ENCODE results near the gene STOM. TPM values are rescaled to one million over a fixed set of nuclear protein-coding genes. Genes with fewer than 3 reads are reported as not detected.

The STOM gene
- total and polyA plus RNA-seq, 10 of the 15 experiments (the other 5 are each of a cell fraction or from before 2014, with no cell fraction given), result 6.7 to 47.4 (median 39.8) TPM

GRCh38 chr9:121316378-121316777, 53.7 kb downstream of the STOM start:
- in situ Hi-C loops (cut with MboI) (loop anchor here (5.0 kb wide), 2 partner anchors 81 to 99 kb away; no protein-coding TSS in a partner anchor), intact Hi-C loops (cut with micrococcal nuclease; ENCODE audit: unreplicated experiment) (no loop called here)
- H3K4me3 ChIP-seq, result no peak overlapping the region
- CTCF ChIA-PET, result interaction anchor here (0.6 to 10.7 kb wide), 11 partner anchors 23 to 331 kb away, joined by 3 to 318 read pairs (median 3); no protein-coding TSS in a partner anchor
- BruUV-seq (replicated peaks), result no TSS peak
- no peaks in the 10 kb centered on the region for H4K20me1 ChIP-seq (ENCODE audit: control insufficient read depth, insufficient read depth)
- no peak for ATAC-seq
- POLR2A ChIA-PET, result no interaction called here
- H3K9me3 ChIP-seq (replicated peaks; ENCODE audit: control insufficient read depth, insufficient read depth, low read length), result no peaks in the 10 kb centered on the region
- RAD21 ChIA-PET (ENCODE audit: unreplicated experiment), result interaction anchor here (0.7 to 6.0 kb wide), 4 partner anchors 53 to 103 kb away, joined by 3 to 106 read pairs (median 11); no protein-coding TSS in a partner anchor
- no peaks in the 10 kb centered on the region for H3K27me3 ChIP-seq (replicated peaks in 1 of 2; ENCODE audit: control insufficient read depth in 2 of 2, insufficient read depth in 2 of 2, low read length in 1 of 2)
- H3K36me3 ChIP-seq (ENCODE audit: control insufficient read depth in 2 of 2, insufficient read depth in 2 of 2, low read length in 1 of 2), result no peaks in the 10 kb centered on the region; a peak in 1 of 4 replicates
- H3K4me1 ChIP-seq (ENCODE audit: control insufficient read depth, insufficient read depth, low read length), result no peaks in the 10 kb centered on the region
- DNase-seq (ENCODE audit: low read depth, low spot score), result no peak
- no peak overlapping the region for H3K9ac ChIP-seq (ENCODE audit: control insufficient read depth, insufficient read depth, low read length)
- no peak overlapping the region for H2AFZ ChIP-seq (ENCODE audit: control insufficient read depth, low read depth, low read length)
- SMC1A ChIA-PET (ENCODE audit: uncharacterized antibody, unreplicated experiment), result interaction anchor here (0.7 to 9.5 kb wide), 7 partner anchors 11 to 331 kb away, joined by 3 to 147 read pairs (median 4); no protein-coding TSS in a partner anchor
- FAIRE-seq, result no peak
- no peaks in the 10 kb centered on the region for H3K79me2 ChIP-seq (ENCODE audit: control insufficient read depth, insufficient read depth, low read length)
- 91% methylated on average over 6 of the region's 6 CpGs for WGBS (ENCODE audit: insufficient coverage, insufficient replicate concordance, low lambda C conversion rate, missing lambda C conversion rate)
- H3K4me2 ChIP-seq (ENCODE audit: control insufficient read depth, insufficient read depth), result no peak overlapping the region
- no peak overlapping the region for H3K27ac ChIP-seq (ENCODE audit: control insufficient read depth, insufficient read depth)
- TF ChIP-seq RFX5 (IDR thresholded peaks at IDR 0.05; ENCODE audit: low read depth, low read length) (no peak), TCF3 (IDR thresholded peaks at IDR 0.05; ENCODE audit: borderline replicate concordance, insufficient read depth, low read depth, low read length) (no peak), ZNF274 (IDR thresholded peaks at IDR 0.05; ENCODE audit: insufficient read depth, insufficient read length) (no peak), TBL1XR1 (IDR thresholded peaks at IDR 0.05; ENCODE audit: low read depth, low read length) (no peak), KDM1A (IDR thresholded peaks at IDR 0.05; ENCODE audit: borderline replicate concordance) (no peak), MTA2 (IDR thresholded peaks at IDR 0.05; ENCODE audit: low read depth) (no peak), NR2C2 (IDR thresholded peaks at IDR 0.05; ENCODE audit: borderline replicate concordance, control insufficient read depth, insufficient read length, low read depth) (no peak), ASH2L (IDR thresholded peaks at IDR 0.05; ENCODE audit: borderline replicate concordance, low read depth) (no peak), ZBTB11 (CRISPR knock-in tag; IDR thresholded peaks at IDR 0.05) (no peak), SRF (IDR thresholded peaks at IDR 0.05; ENCODE audit: low read depth in 2 of 2, low read length in 2 of 2) (no peak), WRNIP1 (IDR thresholded peaks at IDR 0.05; ENCODE audit: borderline replicate concordance, low read depth, low read length) (no peak), NKRF (conservative IDR thresholded peaks at IDR 0.05) (no peak)

All from GM12878 (cell line).